HCT116 (cell line): ENCODE data around the gene TEP1. TPM values are rescaled to one million over a fixed set of nuclear protein-coding genes. Genes with fewer than 3 reads are reported as not detected.

Experiments used
- ATAC-seq: fragments of 200-7000 bp; cut with Tn5 transposase; 2 replicates; pipeline ENCODE4 v1.9.1; 2020; ENCODE audit warnings: mild to moderate bottlenecking, moderate library complexity
- BruUV-seq: library from RNA; stranded (reverse); fragments of 400-500 nt; replicated peaks from 2 replicates; lab custom pipeline; 2021; lab: Mats Ljungman, UMichigan
- CTCF ChIA-PET: fragments of 300-600 bp; sonication (Branson Sonifier 250); formaldehyde crosslinking; loops from one replicate; lab custom pipeline; 2021; ENCODE audit warnings: antibody characterized with exemption; lab: Charles Lee
- POLR2A ChIA-PET: fragments of 300-600, 350-600 bp; sonication (Branson Sonifier 250); formaldehyde crosslinking; loops from one replicate; lab custom pipeline; 2021; ENCODE audit warnings: antibody characterized with exemption; lab: Charles Lee
- RAD21 ChIA-PET, 2 experiments: fragments of 300-600 bp; sonication (Branson Sonifier 250); formaldehyde crosslinking; loops; one replicate each; lab custom pipeline; 2023; ENCODE audit warnings: low total read pairs in 2 of 2; ENCODE audit not compliant: uncharacterized antibody in 2 of 2, unreplicated experiment in 2 of 2, low non-redundant PET in 1 of 2; lab: Charles Lee
- DNase-seq: peaks from one replicate; pipeline ENCODE4 v3.0.0-alpha.2; 2010; ENCODE audit warnings: low read depth, low spot score
- H2AFZ ChIP-seq: fragments of 200-600 bp; shearing (Covaris generic), sonication (generic); 2 replicates; pipeline ENCODE4 v1.6.1; 2017; ENCODE audit warnings: low read depth, mixed run types, mixed read lengths, antibody characterized with exemption, low read length; ENCODE audit not compliant: poor library complexity, severe bottlenecking
- H3K27ac ChIP-seq: 2 replicates; pipeline ENCODE4 v1.5.1; 2012; ENCODE audit warnings: low read depth, low read length
- H3K27me3 ChIP-seq: fragments of 200-600 bp; sonication (generic); 2 replicates; pipeline ENCODE4 v1.6.1; 2016; ENCODE audit warnings: mixed run types, low read length, mixed read lengths; ENCODE audit not compliant: insufficient read depth
- H3K36me3 ChIP-seq, 2 experiments: fragments of 200-500 bp in 1 of 2; fragments of 200-600 bp in 1 of 2; sonication (Bioruptor generic) in 1 of 2; sonication (generic) in 1 of 2; 2 replicates each; pipeline versions ENCODE4 v1.5.1 to v1.6.1; 2014 to 2016; ENCODE audit warnings: low read length in 2 of 2, inconsistent platforms in 1 of 2, mixed read lengths in 1 of 2, mixed run types in 1 of 2; ENCODE audit not compliant: insufficient read depth in 2 of 2, control insufficient read depth in 1 of 2
- H3K4me1 ChIP-seq, 2 experiments: fragments of 200-600 bp in 1 of 2; sonication (generic) in 1 of 2; 2 replicates each; pipeline versions ENCODE4 v1.5.1 to v1.6.1; 2012 to 2017; ENCODE audit warnings: low read length in 2 of 2, inconsistent platforms in 1 of 2, mild to moderate bottlenecking in 1 of 2, mixed read lengths in 1 of 2, mixed run types in 1 of 2, moderate library complexity in 1 of 2; ENCODE audit not compliant: insufficient read depth in 2 of 2, control insufficient read depth in 1 of 2
- H3K4me2 ChIP-seq: fragments of 200-600 bp; sonication (generic); 2 replicates; pipeline ENCODE4 v1.6.1; 2017; ENCODE audit warnings: mixed run types, low read length, mixed read lengths
- H3K4me3 ChIP-seq, 2 experiments: fragments of 200-600 bp in 1 of 2; sonication (generic) in 1 of 2; replicated peaks in 1 of 2; 2 replicates each; pipeline ENCODE4 v1.5.1; 2011 to 2016; ENCODE audit warnings: low read length in 2 of 2, control low read depth in 1 of 2, low read depth in 1 of 2, mild to moderate bottlenecking in 1 of 2, mixed read lengths in 1 of 2, mixed run types in 1 of 2
- H3K79me2 ChIP-seq: fragments of 200-600 bp; sonication (generic); 2 replicates; pipeline ENCODE4 v1.6.1; 2017; ENCODE audit warnings: mild to moderate bottlenecking, mixed run types, low read length, moderate library complexity, mixed read lengths; ENCODE audit not compliant: insufficient read depth
- H3K9ac ChIP-seq: fragments of 200-600 bp; sonication (generic); 2 replicates; pipeline ENCODE4 v1.6.1; 2016; ENCODE audit warnings: low read length, mixed read lengths
- H3K9me2 ChIP-seq: fragments of 200-600 bp; sonication (generic), shearing (Covaris generic); 2 replicates; pipeline ENCODE4 v1.6.1; 2017; ENCODE audit warnings: mixed run types, mild to moderate bottlenecking, moderate library complexity; ENCODE audit not compliant: insufficient read depth
- H3K9me3 ChIP-seq, 2 experiments: fragments of 200-500 bp in 1 of 2; fragments of 200-600 bp in 1 of 2; sonication (Bioruptor generic) in 1 of 2; sonication (generic) in 1 of 2; 2 replicates each; pipeline ENCODE4 v1.6.1; 2014 to 2017; ENCODE audit warnings: low read length in 2 of 2, mixed read lengths in 2 of 2, inconsistent platforms in 1 of 2, low read depth in 1 of 2, mild to moderate bottlenecking in 1 of 2, mixed run types in 1 of 2, moderate library complexity in 1 of 2; ENCODE audit not compliant: control insufficient read depth in 1 of 2, insufficient read depth in 1 of 2
- H4K20me1 ChIP-seq: fragments of 200-600 bp; sonication (generic), shearing (Covaris generic); 2 replicates; pipeline ENCODE4 v1.6.1; 2017; ENCODE audit warnings: mixed run types, mild to moderate bottlenecking, moderate library complexity; ENCODE audit not compliant: insufficient read depth
- CBX3 ChIP-seq: IDR thresholded peaks from 2 replicates; pipeline ENCODE4 v1.6.1; 2012; ENCODE audit warnings: low read depth
- POLR2A ChIP-seq: IDR thresholded peaks from 2 replicates; pipeline ENCODE4 v1.7.0; 2011; ENCODE audit warnings: borderline replicate concordance; ENCODE audit not compliant: insufficient read depth, insufficient read length; ENCODE audit errors: extremely low read depth
- SIN3A ChIP-seq: IDR thresholded peaks from 2 replicates; pipeline ENCODE4 v1.6.1; 2012; ENCODE audit warnings: low read depth
- SRF ChIP-seq: IDR thresholded peaks from 2 replicates; pipeline ENCODE4 v1.6.1; 2012; ENCODE audit warnings: low read depth
- ZFX ChIP-seq: fragments of 450-650 bp; IDR thresholded peaks from 2 replicates; pipeline ENCODE4 v1.6.1; 2017
- intact Hi-C: fragments of 100-400 bp; cut with micrococcal nuclease; formaldehyde crosslinking; loops from 2 replicates; pipeline ENCODE4 v1.10.0; 2022
- total RNA-seq: library from RNA; stranded (reverse); gene quantifications from one replicate; pipeline ENCODE4 v1.2.1, GENCODE V29; 2021; ENCODE audit not compliant: unreplicated experiment
- TF ChIP-seq, protein P1 (sequence below): IDR thresholded peaks from 2 replicates; pipeline ENCODE4 v1.6.1; 2012; ENCODE audit warnings: low read depth

The TEP1 gene
- total RNA-seq, 1 experiment from 2014 or later: 22.4 TPM

DNA sequence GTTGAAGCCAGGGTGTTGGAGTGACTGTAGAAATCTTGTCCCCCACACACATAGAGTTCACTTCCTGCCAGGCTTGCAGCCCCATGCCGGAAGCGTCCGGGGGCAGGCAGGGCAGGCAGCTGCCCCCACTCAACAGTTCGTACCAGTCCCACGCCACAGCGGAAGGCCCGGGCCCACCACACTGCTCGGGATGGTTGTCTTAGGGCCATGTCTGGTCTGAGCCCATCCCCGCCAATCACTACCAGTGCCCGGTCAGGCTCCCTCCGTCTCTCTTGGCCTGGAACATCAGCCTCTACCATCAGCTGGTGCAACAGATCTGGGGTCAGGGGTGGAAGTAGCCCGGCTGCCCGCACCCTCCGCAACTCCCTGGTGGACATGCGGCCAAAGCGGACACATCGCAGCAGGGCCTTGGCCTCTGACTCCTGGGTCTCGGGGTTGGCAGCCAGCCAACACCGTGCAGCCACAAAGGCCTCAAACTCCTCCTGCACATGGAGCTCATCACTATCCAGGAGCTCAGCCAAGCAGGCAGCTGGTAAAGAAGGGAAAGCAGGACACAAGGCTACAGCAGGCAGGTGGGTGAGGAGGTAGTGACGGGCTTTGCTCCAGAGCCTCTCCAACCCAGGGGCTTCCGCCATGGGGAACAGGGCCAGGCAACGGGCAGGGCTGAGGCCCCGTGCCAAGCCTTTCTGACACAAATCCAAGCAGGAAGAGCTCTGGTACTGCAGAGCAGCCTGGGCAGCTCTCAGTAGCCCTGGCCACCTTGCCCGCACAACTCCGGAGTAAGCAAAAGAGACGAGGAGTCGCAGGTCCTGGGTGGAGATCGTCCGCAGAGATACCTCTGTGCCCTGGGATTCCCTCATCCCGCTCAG is 16.7 kb upstream of the TEP1 start:
- peaks cover 16 to 28% of the 10 kb centered on the region in 2 experiments for H3K4me1 ChIP-seq
- H3K27me3 ChIP-seq: no peaks in the 10 kb centered on the region
- H3K9me2 ChIP-seq: no peaks in the 10 kb centered on the region
- no peak overlapping the region for H3K4me2 ChIP-seq
- no peaks in the 10 kb centered on the region for H4K20me1 ChIP-seq
- DNase-seq (no peak), ATAC-seq (no peak)
- H3K79me2 ChIP-seq: no peaks in the 10 kb centered on the region
- H3K27ac ChIP-seq: no peak overlapping the region
- H3K36me3 ChIP-seq: no peaks in the 10 kb centered on the region
- RAD21 ChIA-PET: no interaction called here
- intact Hi-C loops: no loop called here
- POLR2A ChIA-PET: interaction anchor here (0.8 kb wide), 1 partner anchor 25 kb away, joined by 3 read pairs; the partner anchor contains the start of gene APEX1
- H3K4me3 ChIP-seq: no peak overlapping the region
- H3K9ac ChIP-seq: no peak overlapping the region
- CTCF ChIA-PET: no interaction called here
- H2AFZ ChIP-seq: no peak overlapping the region
- TF ChIP-seq POLR2A (no peak), ZFX (0 out of 2 replicates have a peak, but pooled peaks have one; percentile 2)
- no peaks in the 10 kb centered on the region for H3K9me3 ChIP-seq
- no TSS peak for BruUV-seq

DNA sequence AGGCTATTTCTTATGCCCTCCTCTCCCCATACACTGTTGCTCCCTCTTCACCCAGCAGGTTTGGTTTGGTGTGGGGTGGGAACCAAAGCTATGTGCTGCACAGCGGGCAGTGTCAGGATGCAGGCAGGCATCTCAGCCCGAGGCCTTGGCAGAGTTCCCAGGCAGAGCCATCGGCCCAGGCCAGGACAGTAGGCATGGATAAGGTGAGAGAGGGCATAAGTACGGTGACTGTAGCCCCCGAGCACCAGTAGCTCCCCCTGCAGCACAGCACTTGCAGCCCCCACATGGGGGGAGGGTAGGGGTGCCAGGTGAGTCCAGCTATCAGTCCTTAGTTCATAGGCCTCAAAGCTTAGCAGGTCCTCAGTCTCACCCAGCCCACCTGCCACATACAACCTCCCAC is 15.5 kb upstream of the TEP1 start:
- ChIA-PET POLR2A (no interaction called here), RAD21 (no interaction called here), CTCF (no interaction called here)
- BruUV-seq: no TSS peak
- Histone ChIP-seq H3K27me3 (no peaks in the 10 kb centered on the region), H3K4me2 (no peak overlapping the region), H3K9ac (no peak overlapping the region), H3K27ac (no peak overlapping the region), H3K79me2 (no peaks in the 10 kb centered on the region), H3K4me3 (no peak overlapping the region), H4K20me1 (no peaks in the 10 kb centered on the region), H3K9me2 (no peaks in the 10 kb centered on the region), H2AFZ (no peak overlapping the region), H3K9me3 (no peaks in the 10 kb centered on the region), H3K36me3 (no peaks in the 10 kb centered on the region), H3K4me1 (peaks cover 13 to 19% of the 10 kb centered on the region in 2 experiments)
- intact Hi-C loops: no loop called here
- ATAC-seq (no peak), DNase-seq (no peak)
- TF ChIP-seq, protein P1, sequence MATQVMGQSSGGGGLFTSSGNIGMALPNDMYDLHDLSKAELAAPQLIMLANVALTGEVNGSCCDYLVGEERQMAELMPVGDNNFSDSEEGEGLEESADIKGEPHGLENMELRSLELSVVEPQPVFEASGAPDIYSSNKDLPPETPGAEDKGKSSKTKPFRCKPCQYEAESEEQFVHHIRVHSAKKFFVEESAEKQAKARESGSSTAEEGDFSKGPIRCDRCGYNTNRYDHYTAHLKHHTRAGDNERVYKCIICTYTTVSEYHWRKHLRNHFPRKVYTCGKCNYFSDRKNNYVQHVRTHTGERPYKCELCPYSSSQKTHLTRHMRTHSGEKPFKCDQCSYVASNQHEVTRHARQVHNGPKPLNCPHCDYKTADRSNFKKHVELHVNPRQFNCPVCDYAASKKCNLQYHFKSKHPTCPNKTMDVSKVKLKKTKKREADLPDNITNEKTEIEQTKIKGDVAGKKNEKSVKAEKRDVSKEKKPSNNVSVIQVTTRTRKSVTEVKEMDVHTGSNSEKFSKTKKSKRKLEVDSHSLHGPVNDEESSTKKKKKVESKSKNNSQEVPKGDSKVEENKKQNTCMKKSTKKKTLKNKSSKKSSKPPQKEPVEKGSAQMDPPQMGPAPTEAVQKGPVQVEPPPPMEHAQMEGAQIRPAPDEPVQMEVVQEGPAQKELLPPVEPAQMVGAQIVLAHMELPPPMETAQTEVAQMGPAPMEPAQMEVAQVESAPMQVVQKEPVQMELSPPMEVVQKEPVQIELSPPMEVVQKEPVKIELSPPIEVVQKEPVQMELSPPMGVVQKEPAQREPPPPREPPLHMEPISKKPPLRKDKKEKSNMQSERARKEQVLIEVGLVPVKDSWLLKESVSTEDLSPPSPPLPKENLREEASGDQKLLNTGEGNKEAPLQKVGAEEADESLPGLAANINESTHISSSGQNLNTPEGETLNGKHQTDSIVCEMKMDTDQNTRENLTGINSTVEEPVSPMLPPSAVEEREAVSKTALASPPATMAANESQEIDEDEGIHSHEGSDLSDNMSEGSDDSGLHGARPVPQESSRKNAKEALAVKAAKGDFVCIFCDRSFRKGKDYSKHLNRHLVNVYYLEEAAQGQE: no peak
- TF ChIP-seq SRF (no peak), SIN3A (no peak), CBX3 (no peak)
